HG02763 (cell line): ENCODE data around the gene DAGLA.

Experiments
- ATAC-seq: cut with Tn5 transposase; IDR thresholded peaks from one replicate; pipeline ENCODE4 v1.9.1; 2021; ENCODE audit warnings: mild to moderate bottlenecking, moderate library complexity; ENCODE audit not compliant: unreplicated experiment

Gene DAGLA

GRCh38 chr11:61775606-61776554 lies 95.7 kb downstream of the DAGLA start:
- no peak for ATAC-seq

GRCh38 chr11:61776561-61777075 lies 96.4 kb downstream of the DAGLA start:
- no peak for ATAC-seq

- ATAC-seq, result no peak
Measured at GRCh38 chr11:61777234-61778090, 97.3 kb downstream of the DAGLA start.

GRCh38 chr11:61778357-61778886 lies 98.2 kb downstream of the DAGLA start:
- no peak for ATAC-seq

GRCh38 chr11:61778920-61779650 lies 98.9 kb downstream of the DAGLA start:
- ATAC-seq, result no peak

GRCh38 chr11:61779666-61780525 lies 99.7 kb downstream of the DAGLA start:
- no peak for ATAC-seq

GRCh38 chr11:61780581-61781162 lies 100.5 kb downstream of the DAGLA start:
- ATAC-seq, result no peak

GRCh38 chr11:61781585-61781984 lies 101.4 kb downstream of the DAGLA start:
- no peak for ATAC-seq

GRCh38 chr11:61782299-61782698 lies 102.1 kb downstream of the DAGLA start:
- ATAC-seq, result no peak

GRCh38 chr11:61782841-61783240 lies 102.7 kb downstream of the DAGLA start:
- no peak for ATAC-seq

- no peak for ATAC-seq
Measured at GRCh38 chr11:61783717-61784505, 103.7 kb downstream of the DAGLA start.

GRCh38 chr11:61784506-61784805 lies 104.3 kb downstream of the DAGLA start:
- no peak for ATAC-seq

GRCh38 chr11:61785837-61786402 lies 105.7 kb downstream of the DAGLA start:
- ATAC-seq, result no peak

GRCh38 chr11:61787928-61788491 lies 107.8 kb downstream of the DAGLA start:
- ATAC-seq, result no peak

- ATAC-seq, result peak; percentile 6
Measured at GRCh38 chr11:61791737-61792309, 111.6 kb downstream of the DAGLA start.

- ATAC-seq, result peak; percentile 83
Measured at GRCh38 chr11:61792310-61793082, 112.3 kb downstream of the DAGLA start, which contains the start of the genes FEN1 and TMEM258. FEN1 (plus strand) TSS chr11:61792911; CDS start chr11:61795362, 2,451 bp downstream. TMEM258 (minus strand) TSS chr11:61792599; CDS start chr11:61792558, 41 bp downstream.
